Measurements from ENCODE around the gene AVP. TPM values are rescaled to one million over a fixed set of nuclear protein-coding genes. Genes with fewer than 3 reads are reported as not detected.

AVP gene
- total and polyA plus RNA-seq, 2 of the 13 experiments (the other 11 are each of a cell fraction or from before 2014, with no cell fraction given): 0.12 TPM; not detected in 1

- TF ChIP-seq HNF1A (IDR thresholded peaks at IDR 0.05; ENCODE audit: low read depth) (no peak), HNF1A (CRISPR knock-in tag; IDR thresholded peaks at IDR 0.05; ENCODE audit: borderline replicate concordance) (no peak), CSRNP1 (CRISPR knock-in tag; IDR thresholded peaks at IDR 0.05) (no peak), JARID2 (CRISPR knock-in tag; IDR thresholded peaks at IDR 0.05; ENCODE audit: insufficient replicate concordance) (no peak), JUN (CRISPR knock-in tag; IDR thresholded peaks at IDR 0.05) (0 out of 2 replicates have a peak, but pooled peaks have one; percentile 4), ZNF557 (CRISPR knock-in tag; IDR thresholded peaks at IDR 0.05) (0 out of 2 replicates have a peak, but pooled peaks have one; percentile 54), MYPOP (CRISPR knock-in tag; IDR thresholded peaks at IDR 0.05) (0 out of 2 replicates have a peak, but pooled peaks have one; percentile 21), JUNB (CRISPR knock-in tag; IDR thresholded peaks at IDR 0.05; ENCODE audit: borderline replicate concordance) (no peak), ZNF552 (CRISPR knock-in tag; IDR thresholded peaks at IDR 0.05; ENCODE audit: borderline replicate concordance) (no peak), PBX2 (CRISPR knock-in tag; IDR thresholded peaks at IDR 0.05) (peak; percentile 46), HNF4G (IDR thresholded peaks at IDR 0.05; ENCODE audit: borderline replicate concordance, low read depth, low read length) (0 out of 2 replicates have a peak, but pooled peaks have one; percentile 6), HNF4G (CRISPR knock-in tag; IDR thresholded peaks at IDR 0.05; ENCODE audit: borderline replicate concordance, low read depth) (no peak), JUND (CRISPR knock-in tag; IDR thresholded peaks at IDR 0.05) (no peak), ZNF441 (CRISPR knock-in tag; IDR thresholded peaks at IDR 0.05; ENCODE audit: borderline replicate concordance) (0 out of 2 replicates have a peak, but pooled peaks have one; percentile 10), SMC3 (IDR thresholded peaks at IDR 0.05; ENCODE audit: low read length) (no peak), ATF2 (CRISPR knock-in tag; IDR thresholded peaks at IDR 0.05) (no peak), ZNF343 (CRISPR knock-in tag; IDR thresholded peaks at IDR 0.05) (peak; percentile 7; the same call in 1 of the 2 replicates), MEIS1 (CRISPR knock-in tag; IDR thresholded peaks at IDR 0.05; ENCODE audit: borderline replicate concordance) (no peak), TAF15 (IDR thresholded peaks at IDR 0.05; ENCODE audit: low read depth, low read length, poor library complexity, severe bottlenecking) (no peak)
Measured at GRCh38 chr20:3046677-3047462, 37.7 kb downstream of the AVP start (continued).

Data from HepG2 (cell line).